H9 (cell line): Measurements from ENCODE around the gene TRIM69. TPM values are rescaled to one million over a fixed set of nuclear protein-coding genes. Genes with fewer than 3 reads are reported as not detected.

Source experiments
- DNase-seq: peaks from one replicate; pipeline ENCODE4 v3.0.0-alpha.2; 2017
- H2AFZ ChIP-seq: one replicate; pipeline ENCODE4 v1.6.1; 2013; ENCODE audit warnings: mild to moderate bottlenecking, low read length, control low read depth, moderate library complexity
- H2AK5ac ChIP-seq: 2 replicates; pipeline ENCODE4 v1.6.1; 2013; ENCODE audit warnings: low read length, control low read depth, mixed read lengths; ENCODE audit not compliant: insufficient read length
- H2BK120ac ChIP-seq: one replicate; pipeline ENCODE4 v1.6.1; 2013; ENCODE audit warnings: low read depth, mild to moderate bottlenecking, low read length, control low read depth, inconsistent platforms; ENCODE audit not compliant: poor library complexity, severe bottlenecking
- H2BK12ac ChIP-seq: 2 replicates; pipeline ENCODE4 v1.6.1; 2013; ENCODE audit warnings: low read length, control low read depth, mixed read lengths, low read depth; ENCODE audit not compliant: insufficient read length
- H2BK15ac ChIP-seq: 2 replicates; pipeline ENCODE4 v1.6.1; 2013; ENCODE audit warnings: low read depth, low read length, control low read depth
- H2BK20ac ChIP-seq: one replicate; pipeline ENCODE4 v1.6.1; 2013; ENCODE audit warnings: low read depth, mild to moderate bottlenecking, low read length, control low read depth, inconsistent platforms; ENCODE audit not compliant: poor library complexity, severe bottlenecking
- H2BK5ac ChIP-seq: 2 replicates; pipeline ENCODE4 v1.6.1; 2013; ENCODE audit warnings: low read length, control low read depth, mixed read lengths; ENCODE audit not compliant: insufficient read length
- H3K14ac ChIP-seq: 2 replicates; pipeline ENCODE4 v1.6.1; 2013; ENCODE audit warnings: low read length, control low read depth; ENCODE audit not compliant: insufficient read depth
- H3K18ac ChIP-seq: 2 replicates; pipeline ENCODE4 v1.6.1; 2013; ENCODE audit warnings: low read depth, mild to moderate bottlenecking, mixed read lengths, low read length, control low read depth; ENCODE audit not compliant: insufficient read length
- H3K23ac ChIP-seq: 2 replicates; pipeline ENCODE4 v1.6.1; 2013; ENCODE audit warnings: low read length, control low read depth, mixed read lengths, low read depth; ENCODE audit not compliant: insufficient read length
- H3K23me2 ChIP-seq: 2 replicates; pipeline ENCODE4 v1.6.1; 2013; ENCODE audit warnings: low read depth, mild to moderate bottlenecking, mixed read lengths, low read length, control low read depth; ENCODE audit not compliant: insufficient read length, poor library complexity, severe bottlenecking
- H3K27ac ChIP-seq: 2 replicates; pipeline ENCODE4 v1.5.1; 2013; ENCODE audit warnings: low read length, control low read depth, mixed read lengths, low read depth; ENCODE audit not compliant: insufficient read length
- H3K27me3 ChIP-seq: 2 replicates; pipeline ENCODE4 v1.6.1; 2013; ENCODE audit warnings: low read length, control low read depth, inconsistent platforms; ENCODE audit not compliant: insufficient read depth
- H3K4ac ChIP-seq: 2 replicates; pipeline ENCODE4 v1.6.1; 2013; ENCODE audit warnings: low read depth, mild to moderate bottlenecking, control low read depth, inconsistent platforms, low read length, moderate library complexity
- H3K4me1 ChIP-seq: 2 replicates; pipeline ENCODE4 v1.6.1; 2013; ENCODE audit warnings: low read length, control low read depth, inconsistent platforms; ENCODE audit not compliant: insufficient read depth
- H3K4me2 ChIP-seq: 2 replicates; pipeline ENCODE4 v1.6.1; 2013; ENCODE audit warnings: low read length, control low read depth, mixed read lengths; ENCODE audit not compliant: insufficient read length, insufficient read depth
- H3K56ac ChIP-seq: 2 replicates; pipeline ENCODE4 v1.6.1; 2013; ENCODE audit warnings: low read depth, mild to moderate bottlenecking, mixed read lengths, low read length, control low read depth; ENCODE audit not compliant: insufficient read length
- H3K79me1 ChIP-seq: 2 replicates; pipeline ENCODE4 v1.6.1; 2013; ENCODE audit warnings: low read depth, mild to moderate bottlenecking, moderate library complexity, low read length, control low read depth, inconsistent platforms; ENCODE audit not compliant: insufficient read depth, poor library complexity, severe bottlenecking
- H3K79me2 ChIP-seq: 2 replicates; pipeline ENCODE4 v1.6.1; 2013; ENCODE audit warnings: low read length, control low read depth, inconsistent platforms; ENCODE audit not compliant: insufficient read depth
- H3K9ac ChIP-seq: 2 replicates; pipeline ENCODE4 v1.6.1; 2013; ENCODE audit warnings: low read length, control low read depth, mixed read lengths; ENCODE audit not compliant: insufficient read length; ENCODE audit errors: extremely low read depth
- H3K9me3 ChIP-seq: one replicate; pipeline ENCODE4 v1.6.1; 2013; ENCODE audit warnings: low read depth, low read length, inconsistent platforms; ENCODE audit not compliant: control insufficient read depth
- H3T11ph ChIP-seq: one replicate; pipeline ENCODE4 v1.6.1; 2013; ENCODE audit warnings: mild to moderate bottlenecking, low read length, control low read depth, inconsistent platforms
- H4K20me1 ChIP-seq: one replicate; pipeline ENCODE4 v1.6.1; 2013; ENCODE audit not compliant: control insufficient read depth, insufficient read length, insufficient read depth
- H4K5ac ChIP-seq: 2 replicates; pipeline ENCODE4 v1.6.1; 2013; ENCODE audit warnings: low read depth, mild to moderate bottlenecking, mixed read lengths, low read length, control low read depth; ENCODE audit not compliant: insufficient read length
- H4K8ac ChIP-seq: replicated peaks from 2 replicates; pipeline ENCODE4 v1.6.1; 2013; ENCODE audit warnings: low read length, control low read depth, mixed read lengths, low read depth; ENCODE audit not compliant: insufficient read length
- H4K91ac ChIP-seq: 2 replicates; pipeline ENCODE4 v1.6.1; 2013; ENCODE audit warnings: low read depth, mild to moderate bottlenecking, moderate library complexity, mixed read lengths, low read length, control low read depth; ENCODE audit not compliant: insufficient read length
- H3K27ac Mint-ChIP-seq, 3 experiments: 2 replicates in 2 of 3; 3 replicates in 1 of 3; pipeline ENCODE4 v1.8.0; 2020 to 2021; ENCODE audit warnings: mixed read lengths in 3 of 3, mild to moderate bottlenecking in 1 of 3, moderate library complexity in 1 of 3
- H3K27me3 Mint-ChIP-seq: 2 replicates; pipeline ENCODE4 v1.8.0; 2021; ENCODE audit warnings: low read depth, mild to moderate bottlenecking, moderate library complexity, mixed read lengths
- H3K36me3 Mint-ChIP-seq, 3 experiments: 2 replicates in 2 of 3; 3 replicates in 1 of 3; pipeline ENCODE4 v1.8.0; 2020 to 2021; ENCODE audit warnings: low read depth in 3 of 3, mixed read lengths in 3 of 3; ENCODE audit not compliant: insufficient read depth in 1 of 3
- H3K4me1 Mint-ChIP-seq, 2 experiments: 2 replicates each; pipeline ENCODE4 v1.8.0; 2020; ENCODE audit warnings: mixed read lengths in 2 of 2
- H3K4me3 Mint-ChIP-seq, 2 experiments: 2 replicates in 1 of 2; 3 replicates in 1 of 2; pipeline ENCODE4 v1.8.0; 2020 to 2021; ENCODE audit warnings: mild to moderate bottlenecking in 2 of 2, mixed read lengths in 2 of 2, moderate library complexity in 1 of 2
- H3K9me3 Mint-ChIP-seq, 2 experiments: 2 replicates in 1 of 2; 3 replicates in 1 of 2; pipeline ENCODE4 v1.8.0; 2020; ENCODE audit warnings: mild to moderate bottlenecking in 2 of 2, mixed read lengths in 2 of 2, moderate library complexity in 1 of 2
- CTCF ChIP-seq: fragments of 200-600 bp; sonication (generic); conservative IDR thresholded peaks from 3 replicates; pipeline ENCODE4 v1.8.0; 2021; ENCODE audit warnings: antibody characterized with exemption, mild to moderate bottlenecking
- WGBS: extraction: QIAGEN DNeasy Blood & Tissue Kit; methylation state at CpG from one replicate; pipeline ENCODE4 v1.1.7; 2013; ENCODE audit warnings: missing lambda C conversion rate, low lambda C conversion rate, mixed read lengths; ENCODE audit not compliant: insufficient read length; ENCODE audit errors: extremely low coverage; 5-methylcytosine and 5-hydroxymethylcytosine counted together
- total RNA-seq: library from RNA; stranded (reverse); gene quantifications from 2 replicates; pipeline ENCODE4 v1.2.1, GENCODE V29; 2021

Gene TRIM69
- total RNA-seq, 1 experiment from 2014 or later = 4.3 TPM

DNA sequence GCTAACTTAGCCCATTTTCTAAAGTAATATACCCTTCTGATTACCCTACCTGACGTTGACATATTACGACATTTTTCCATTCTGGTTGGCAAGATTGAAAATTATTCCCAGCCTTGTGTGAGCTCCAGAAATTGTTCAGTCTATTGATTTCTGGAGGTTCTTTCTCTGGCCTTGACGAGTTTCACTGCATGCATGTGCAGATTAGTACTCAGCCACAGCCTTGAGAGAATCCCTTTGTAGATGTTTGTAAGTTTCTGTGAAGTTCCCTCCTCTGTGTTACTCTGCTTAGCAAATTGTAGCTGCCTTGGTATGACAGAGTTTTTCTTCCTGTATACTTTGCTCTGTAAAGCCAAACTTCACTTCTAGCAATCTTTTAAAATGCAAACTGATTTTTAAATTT, 27.5 kb downstream of the TRIM69 start:
- Histone ChIP-seq H3K79me1 (no peaks in the 10 kb centered on the region), H2AFZ (no peak overlapping the region), H3K9me3 (no peaks in the 10 kb centered on the region), H3K56ac (no peak overlapping the region), H3K23me2 (no peaks in the 10 kb centered on the region), H3K18ac (no peak overlapping the region), H3K79me2 (no peaks in the 10 kb centered on the region), H2BK5ac (no peak overlapping the region), H3K27ac (no peak overlapping the region), H2BK12ac (no peak overlapping the region), H2BK120ac (no peak overlapping the region), H3K4me1 (no peaks in the 10 kb centered on the region), H3K14ac (no peak overlapping the region), H4K91ac (no peak overlapping the region), H4K5ac (no peak overlapping the region), H4K8ac (no peak overlapping the region), H3K27me3 (no peaks in the 10 kb centered on the region), H2AK5ac (no peak overlapping the region), H4K20me1 (no peaks in the 10 kb centered on the region), H3T11ph (no peak overlapping the region), H3K23ac (no peak overlapping the region), H3K4me2 (no peak overlapping the region), H3K4ac (no peak overlapping the region), H2BK20ac (no peak overlapping the region), H3K9ac (no peak overlapping the region), H2BK15ac (no peak overlapping the region)
- peaks cover 9% of the 10 kb centered on the region for H3K27me3 Mint-ChIP-seq
- no peak overlapping the region for H3K4me3 Mint-ChIP-seq
- WGBS = no CpG with 5 or more reads among the region's 3 CpGs
- H3K9me3 Mint-ChIP-seq = peaks cover 0 to 8% of the 10 kb centered on the region in 2 experiments; a peak in 2 of 5 replicates
- no peaks in the 10 kb centered on the region for H3K4me1 Mint-ChIP-seq
- no peak overlapping the region for H3K27ac Mint-ChIP-seq
- TF ChIP-seq CTCF = no peak
- H3K36me3 Mint-ChIP-seq = no peaks in the 10 kb centered on the region
- DNase-seq = no peak
